Suprapubic skin (tissue), 4 donors: ENCODE results near the gene LIN28B. TPM values are rescaled to one million over a fixed set of nuclear protein-coding genes. Genes with fewer than 3 reads are reported as not detected.

Experiments
- DNase-seq, 2 donors: peaks; one replicate each; pipeline ENCODE4 v3.0.0-alpha.2; 2019; ENCODE audit warnings: low spot score in 2 of 2
- H3K27ac ChIP-seq: fragments of 200-600 bp; sonication (generic); one replicate; pipeline ENCODE4 v1.5.1; 2019
- H3K27me3 ChIP-seq: fragments of 200-600 bp; sonication (generic); one replicate; pipeline ENCODE4 v1.5.1; 2019
- H3K36me3 ChIP-seq: fragments of 200-600 bp; sonication (generic); one replicate; pipeline ENCODE4 v1.5.1; 2019
- H3K4me1 ChIP-seq: fragments of 200-600 bp; sonication (generic); one replicate; pipeline ENCODE4 v1.5.1; 2019
- H3K4me3 ChIP-seq: fragments of 200-600 bp; sonication (generic); one replicate; pipeline ENCODE4 v1.5.1; 2019; ENCODE audit warnings: mild to moderate bottlenecking
- H3K9me3 ChIP-seq: fragments of 200-600 bp; sonication (generic); one replicate; pipeline ENCODE4 v1.5.1; 2019
- CTCF ChIP-seq, 2 donors: fragments of 200-600 bp in 1 of 2; fragments of 450-650 bp in 1 of 2; sonication (generic) in 1 of 2; IDR thresholded peaks; one replicate each; pipeline ENCODE4 v1.5.1; 2016 to 2019; ENCODE audit warnings: antibody characterized with exemption in 2 of 2, mild to moderate bottlenecking in 1 of 2, moderate library complexity in 1 of 2
- EP300 ChIP-seq: sonication (generic); formaldehyde crosslinking; IDR thresholded peaks from one replicate; pipeline ENCODE4 v1.6.1; 2017; ENCODE audit warnings: antibody characterized with exemption
- POLR2A ChIP-seq, 2 donors: fragments of 450-650 bp; IDR thresholded peaks; one replicate each; pipeline ENCODE4 v1.6.1; 2017; ENCODE audit warnings: antibody characterized with exemption in 2 of 2, mild to moderate bottlenecking in 2 of 2, moderate library complexity in 2 of 2
- POLR2AphosphoS5 ChIP-seq, 3 donors: sonication (generic); formaldehyde crosslinking; IDR thresholded peaks; one replicate each; pipeline ENCODE4 v1.6.1; 2017; ENCODE audit warnings: antibody characterized with exemption in 3 of 3
- WGBS: methylation state at CpG from one replicate; pipeline ENCODE4 v1.1.5; 2018; 5-methylcytosine and 5-hydroxymethylcytosine counted together
- total RNA-seq, 4 donors: library from RNA; depleted of rRNA; stranded (reverse); fragments of >200 nt; gene quantifications; one replicate each; pipeline ENCODE4 v1.1.0, GENCODE V29; 2016

LIN28B gene, protein sequence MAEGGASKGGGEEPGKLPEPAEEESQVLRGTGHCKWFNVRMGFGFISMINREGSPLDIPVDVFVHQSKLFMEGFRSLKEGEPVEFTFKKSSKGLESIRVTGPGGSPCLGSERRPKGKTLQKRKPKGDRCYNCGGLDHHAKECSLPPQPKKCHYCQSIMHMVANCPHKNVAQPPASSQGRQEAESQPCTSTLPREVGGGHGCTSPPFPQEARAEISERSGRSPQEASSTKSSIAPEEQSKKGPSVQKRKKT
- not detected for total RNA-seq

DNA sequence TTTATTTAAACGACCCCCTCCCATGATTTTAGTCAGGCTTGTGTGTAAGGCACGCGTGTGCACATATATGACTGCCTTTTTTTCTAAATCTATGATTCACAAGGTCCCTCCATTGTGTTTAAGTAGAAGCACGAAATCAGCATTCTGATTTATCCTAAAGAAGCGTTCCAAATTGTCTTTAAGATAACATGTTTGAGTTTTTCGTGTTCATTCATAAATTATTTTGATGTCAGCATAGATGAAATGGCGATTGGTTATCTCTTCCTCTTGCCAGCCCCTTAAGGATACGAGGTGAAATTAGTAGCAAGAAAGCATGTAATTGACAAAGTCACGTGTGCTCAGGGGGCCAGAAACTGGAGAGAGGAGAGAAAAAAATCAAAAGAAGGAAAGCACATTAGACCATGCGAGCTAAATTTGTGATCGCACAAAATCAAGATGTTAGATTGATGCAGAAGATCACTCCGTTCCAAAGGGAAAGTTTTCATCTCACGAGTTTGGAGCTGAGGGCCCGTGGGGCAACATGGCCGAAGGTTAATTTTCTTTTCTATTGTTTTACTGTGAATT lies at the start of gene LIN28B:
Gene LIN28B (plus strand): TSS at position 377 of the 564 bp plus-strand sequence. CDS start 144 bp downstream, at position 521.
- Histone ChIP-seq H3K4me3 (no peak within 1 kb of the TSS), H3K27me3 (peaks cover 83% of the 10 kb centered on the region), H3K36me3 (no peaks in the 10 kb centered on the region), H3K9me3 (no peaks in the 10 kb centered on the region), H3K4me1 (peaks cover 13% of the 10 kb centered on the region), H3K27ac (no peak within 1 kb of the TSS)
- WGBS, result 8% methylated on average over 15 of the region's 15 CpGs
- TF ChIP-seq EP300 (no peak), CTCF (IDR thresholded peaks at IDR 0.05) (no peak), POLR2AphosphoS5 (IDR thresholded peaks at IDR 0.05) (no peak), POLR2A (IDR thresholded peaks at IDR 0.05) (no peak)
- DNase-seq, result no peak

DNA sequence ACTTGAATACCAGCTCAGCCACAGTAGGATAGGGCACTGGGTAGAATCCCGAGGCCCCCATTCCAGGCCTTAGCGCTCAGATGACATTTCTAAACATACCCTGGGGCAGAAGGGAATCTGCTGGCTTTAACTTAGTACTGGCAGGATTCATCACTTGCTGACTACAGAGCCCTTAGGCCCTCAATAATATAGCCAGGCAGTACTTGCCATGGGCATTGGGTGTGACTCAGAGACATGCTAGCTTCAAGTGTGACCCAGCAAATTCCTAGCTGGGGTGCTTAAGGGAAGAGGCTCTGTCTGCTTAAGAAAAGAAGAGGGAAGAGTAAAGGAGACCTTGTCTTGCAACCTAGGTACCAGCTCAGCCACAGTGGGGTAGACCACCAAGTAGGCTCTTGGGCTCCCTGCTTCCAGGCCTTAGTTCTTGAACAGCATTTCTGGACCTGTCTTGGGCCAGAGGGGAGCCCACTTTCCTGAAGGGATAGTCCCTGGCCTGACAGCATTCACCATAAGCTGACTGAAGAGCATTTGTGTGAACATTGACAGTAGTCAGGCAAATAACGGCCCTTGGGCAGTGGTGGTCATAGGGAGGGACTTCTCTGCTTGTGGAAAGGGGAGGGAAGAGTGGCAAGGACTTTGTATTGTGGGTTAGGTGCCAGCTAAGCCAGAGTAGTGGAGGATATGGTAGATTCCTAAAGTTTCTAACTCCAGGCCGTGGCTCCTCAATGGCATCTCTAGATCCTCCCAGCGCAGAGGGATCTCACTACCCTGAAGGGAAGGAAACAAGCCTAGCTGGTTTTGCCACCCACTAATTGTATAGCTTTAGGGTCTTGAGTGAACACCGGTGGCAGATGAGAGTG lies 48.6 kb upstream of the LIN28B start:
- Histone ChIP-seq H3K4me3 (no peak overlapping the region), H3K36me3 (no peaks in the 10 kb centered on the region), H3K4me1 (no peaks in the 10 kb centered on the region), H3K9me3 (no peaks in the 10 kb centered on the region), H3K27me3 (no peaks in the 10 kb centered on the region), H3K27ac (no peak overlapping the region)
- 61% methylated on average over 6 of the region's 6 CpGs for WGBS
- DNase-seq, result no peak
- TF ChIP-seq CTCF (IDR thresholded peaks at IDR 0.05) (no peak), EP300 (no peak), POLR2A (IDR thresholded peaks at IDR 0.05) (no peak), POLR2AphosphoS5 (IDR thresholded peaks at IDR 0.05) (no peak)

- no peak overlapping the region for H3K27ac ChIP-seq
- no peaks in the 10 kb centered on the region for H3K36me3 ChIP-seq
- no peak for DNase-seq
- no peak for TF ChIP-seq POLR2A (IDR thresholded peaks at IDR 0.05)
- no peak for TF ChIP-seq EP300
- no peak for TF ChIP-seq CTCF (IDR thresholded peaks at IDR 0.05)
- TF ChIP-seq POLR2AphosphoS5 (IDR thresholded peaks at IDR 0.05), result no peak
- H3K27me3 ChIP-seq, result no peaks in the 10 kb centered on the region
- no peaks in the 10 kb centered on the region for H3K9me3 ChIP-seq
- H3K4me3 ChIP-seq, result no peak overlapping the region
- no peaks in the 10 kb centered on the region for H3K4me1 ChIP-seq
- WGBS, result 75% methylated on average over 2 of the region's 2 CpGs
Observed at GRCh38 chr6:104908888-104909525, 47.9 kb upstream of the LIN28B start.

DNA sequence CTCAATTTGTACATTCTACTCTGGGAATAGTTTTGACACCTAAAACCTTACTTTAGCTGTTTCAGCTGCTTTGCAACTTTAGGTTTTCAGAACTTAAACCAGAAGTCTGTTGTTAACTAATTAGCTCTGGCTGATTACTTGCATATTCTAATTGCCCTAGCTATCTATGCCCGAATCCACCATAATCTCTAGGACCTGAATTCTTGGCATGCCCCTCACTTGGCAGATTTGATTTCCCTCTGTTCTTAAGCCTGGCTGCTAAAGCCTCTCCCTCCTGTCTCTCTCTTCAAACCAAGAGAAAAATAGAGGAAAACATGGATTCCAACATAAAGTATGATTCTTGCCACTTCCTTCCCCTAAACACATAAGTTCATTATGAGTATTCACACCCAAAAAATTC lies 35.0 kb upstream of the LIN28B start:
- WGBS, result 50% methylated on average over 1 of the region's 1 CpG
- H3K4me1 ChIP-seq, result no peaks in the 10 kb centered on the region
- no peaks in the 10 kb centered on the region for H3K36me3 ChIP-seq
- no peak for DNase-seq
- H3K4me3 ChIP-seq, result no peak overlapping the region
- no peak for TF ChIP-seq CTCF (IDR thresholded peaks at IDR 0.05)
- TF ChIP-seq EP300, result no peak
- no peak for TF ChIP-seq POLR2A (IDR thresholded peaks at IDR 0.05)
- TF ChIP-seq POLR2AphosphoS5 (IDR thresholded peaks at IDR 0.05), result no peak
- no peaks in the 10 kb centered on the region for H3K9me3 ChIP-seq
- H3K27ac ChIP-seq, result no peak overlapping the region
- H3K27me3 ChIP-seq, result peaks cover 4% of the 10 kb centered on the region
